GM18517 (cell line): ENCODE measurements around the gene GSDME.

ENCODE experiments used
- ATAC-seq: cut with Tn5 transposase; IDR thresholded peaks from one replicate; pipeline ENCODE4 v1.9.1; 2021; ENCODE audit warnings: mild to moderate bottlenecking, moderate library complexity; ENCODE audit not compliant: unreplicated experiment

Gene GSDME

DNA sequence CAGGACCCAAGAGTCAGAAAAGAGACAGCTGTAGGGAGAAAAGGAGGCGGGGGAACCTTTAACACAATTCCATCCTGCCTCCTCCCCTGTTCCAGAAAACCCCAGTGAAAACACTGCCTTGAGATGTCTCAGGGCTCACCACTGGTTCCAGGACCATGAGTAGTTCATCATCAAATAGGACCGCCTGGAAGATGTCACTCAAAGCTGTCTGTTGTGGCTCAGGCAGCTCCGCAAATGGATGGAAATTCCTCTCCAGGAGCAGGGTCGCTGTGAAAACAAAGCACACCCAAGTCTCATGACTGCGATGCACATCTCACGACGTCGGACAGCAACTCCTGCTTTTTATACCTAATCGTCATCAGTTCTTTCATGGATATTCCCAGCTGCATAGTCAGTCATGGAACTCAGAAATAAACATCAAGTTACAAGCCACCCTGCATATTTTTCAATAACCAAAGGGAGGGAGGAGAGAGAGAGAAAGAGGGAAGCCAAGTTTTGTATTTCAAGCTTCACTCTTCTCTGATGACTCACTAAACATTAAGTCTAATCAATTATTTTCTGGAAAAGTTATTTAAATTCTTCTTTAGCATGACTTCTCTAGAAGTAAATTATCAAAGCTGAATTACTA, 49.2 kb downstream of the GSDME start:
- ATAC-seq = no peak

DNA sequence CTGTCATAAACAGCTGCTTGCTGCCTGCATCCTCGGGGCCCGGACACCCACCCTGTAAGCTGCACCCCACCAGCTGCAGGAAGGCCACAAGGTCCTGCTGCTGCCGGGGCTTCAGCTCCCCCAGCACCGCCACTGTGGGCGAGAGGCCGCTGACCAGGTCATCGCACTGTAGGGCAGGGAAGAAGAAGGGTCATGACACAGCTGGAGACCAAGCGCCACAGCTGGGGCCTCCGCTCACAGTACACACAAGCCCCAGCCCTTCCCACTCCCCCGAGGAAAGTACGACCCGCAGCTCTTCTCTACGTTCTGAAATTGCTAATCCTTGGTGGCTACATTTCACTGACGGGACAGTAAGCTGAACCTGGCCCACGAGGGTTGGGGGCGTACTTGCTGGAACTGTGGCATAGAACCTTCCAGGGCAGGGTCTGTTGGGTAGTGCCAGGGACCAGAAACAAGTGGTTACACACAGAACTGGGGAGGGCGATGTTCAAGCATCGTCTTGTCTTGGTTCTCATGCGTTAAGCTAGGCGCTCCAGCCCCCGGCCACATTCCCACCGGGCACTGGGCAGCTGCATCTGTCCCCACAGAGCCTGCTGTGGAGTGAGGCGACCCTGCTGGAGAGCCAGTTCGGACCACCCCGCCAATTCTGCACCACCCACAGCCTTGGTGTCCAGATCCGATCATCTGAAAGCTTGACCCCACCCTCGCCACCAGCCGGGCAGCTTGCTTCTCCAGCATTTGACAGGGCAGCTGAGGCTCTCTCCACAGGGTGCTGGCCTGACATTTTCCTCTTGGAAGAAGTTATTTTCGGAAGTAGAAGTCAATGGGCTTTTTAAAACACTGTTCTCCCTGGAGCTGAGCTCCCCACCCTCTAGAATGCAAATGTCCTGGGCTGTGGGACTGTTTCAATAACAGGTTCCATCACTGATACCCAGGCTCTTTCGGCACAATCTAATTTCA, 50.8 kb downstream of the GSDME start:
- no peak for ATAC-seq

DNA sequence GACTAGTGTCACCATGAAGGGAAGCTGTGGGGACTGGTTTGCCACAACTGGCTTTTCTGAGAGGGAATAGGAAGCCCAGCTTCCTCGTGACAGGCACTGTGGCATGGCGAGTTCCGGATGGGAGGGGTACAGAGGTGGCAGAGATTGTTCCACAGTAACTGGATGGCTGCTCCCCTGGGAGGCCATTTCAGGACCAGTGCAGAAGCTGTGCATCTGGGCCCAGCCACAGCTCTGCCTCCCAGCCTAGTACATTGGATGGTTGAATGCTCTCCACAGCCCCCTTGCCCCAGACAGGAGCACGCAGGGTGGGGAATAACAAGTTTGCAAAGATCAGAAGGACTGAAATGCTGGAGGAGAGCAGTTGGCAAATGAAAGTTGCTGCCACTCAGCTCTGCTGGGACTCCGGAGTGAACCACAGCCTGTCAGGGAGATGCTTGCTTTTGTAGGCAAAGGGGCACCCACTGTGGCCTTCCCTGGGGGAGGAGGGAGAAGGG, 51.8 kb downstream of the GSDME start:
- no peak for ATAC-seq

DNA sequence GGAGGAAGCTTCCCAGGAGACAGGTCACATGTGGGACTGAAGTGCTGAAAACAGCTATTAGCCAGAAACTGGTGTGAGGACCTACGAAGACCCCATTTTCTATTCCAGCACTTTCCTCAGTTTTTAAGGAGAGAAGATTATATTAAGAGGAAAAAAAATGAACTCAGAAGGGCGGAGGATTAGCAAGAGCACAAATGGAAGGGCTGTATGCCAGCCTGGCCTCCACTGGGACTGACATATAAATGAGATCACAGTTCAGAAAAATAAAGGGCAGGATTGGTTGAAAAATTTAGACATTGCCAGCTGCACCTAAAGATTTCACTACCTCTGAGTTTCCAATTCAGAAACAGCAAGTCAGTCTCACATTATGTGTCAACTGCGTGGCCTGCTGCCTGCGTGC, 53.0 kb downstream of the GSDME start:
- no peak for ATAC-seq

DNA sequence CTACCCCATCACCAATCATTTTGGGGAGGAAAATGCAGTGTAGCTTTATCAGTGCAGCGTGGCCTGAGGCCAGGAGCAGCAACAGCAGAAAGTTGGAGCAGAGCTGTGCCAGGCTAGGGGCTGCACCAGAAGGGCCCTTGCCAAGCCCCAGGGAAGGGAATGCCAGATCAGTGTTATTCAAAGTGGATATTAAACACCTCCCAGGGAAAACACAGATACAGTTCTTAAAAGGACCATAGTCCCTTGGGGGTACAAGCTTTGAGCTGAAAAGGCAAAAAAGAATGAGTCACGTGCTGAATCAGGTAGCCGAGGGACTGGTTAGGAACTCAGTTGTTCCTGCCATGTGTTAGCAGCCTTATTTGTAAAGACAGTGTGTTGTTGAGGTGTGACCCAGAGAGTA, 54.0 kb downstream of the GSDME start:
- ATAC-seq = no peak

DNA sequence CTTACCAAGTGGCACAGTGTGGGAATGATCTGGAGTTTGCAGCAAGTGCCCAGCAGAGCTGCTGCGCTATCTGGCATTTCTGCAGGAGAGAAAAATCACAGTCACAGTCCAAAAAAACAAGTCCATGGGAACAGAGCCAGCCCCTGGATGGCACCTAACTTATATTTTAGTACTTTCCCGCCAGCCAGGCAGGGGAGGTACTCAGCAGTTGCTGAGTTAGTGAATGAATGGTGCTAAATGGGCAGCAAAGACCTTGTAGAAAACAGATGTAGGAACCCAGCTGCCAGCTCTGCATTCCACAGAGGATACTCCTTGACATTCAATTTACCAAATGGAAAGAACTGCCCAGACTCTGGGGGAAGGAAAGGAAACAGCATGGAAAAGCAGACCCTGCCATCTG, 54.5 kb downstream of the GSDME start:
- no peak for ATAC-seq

DNA sequence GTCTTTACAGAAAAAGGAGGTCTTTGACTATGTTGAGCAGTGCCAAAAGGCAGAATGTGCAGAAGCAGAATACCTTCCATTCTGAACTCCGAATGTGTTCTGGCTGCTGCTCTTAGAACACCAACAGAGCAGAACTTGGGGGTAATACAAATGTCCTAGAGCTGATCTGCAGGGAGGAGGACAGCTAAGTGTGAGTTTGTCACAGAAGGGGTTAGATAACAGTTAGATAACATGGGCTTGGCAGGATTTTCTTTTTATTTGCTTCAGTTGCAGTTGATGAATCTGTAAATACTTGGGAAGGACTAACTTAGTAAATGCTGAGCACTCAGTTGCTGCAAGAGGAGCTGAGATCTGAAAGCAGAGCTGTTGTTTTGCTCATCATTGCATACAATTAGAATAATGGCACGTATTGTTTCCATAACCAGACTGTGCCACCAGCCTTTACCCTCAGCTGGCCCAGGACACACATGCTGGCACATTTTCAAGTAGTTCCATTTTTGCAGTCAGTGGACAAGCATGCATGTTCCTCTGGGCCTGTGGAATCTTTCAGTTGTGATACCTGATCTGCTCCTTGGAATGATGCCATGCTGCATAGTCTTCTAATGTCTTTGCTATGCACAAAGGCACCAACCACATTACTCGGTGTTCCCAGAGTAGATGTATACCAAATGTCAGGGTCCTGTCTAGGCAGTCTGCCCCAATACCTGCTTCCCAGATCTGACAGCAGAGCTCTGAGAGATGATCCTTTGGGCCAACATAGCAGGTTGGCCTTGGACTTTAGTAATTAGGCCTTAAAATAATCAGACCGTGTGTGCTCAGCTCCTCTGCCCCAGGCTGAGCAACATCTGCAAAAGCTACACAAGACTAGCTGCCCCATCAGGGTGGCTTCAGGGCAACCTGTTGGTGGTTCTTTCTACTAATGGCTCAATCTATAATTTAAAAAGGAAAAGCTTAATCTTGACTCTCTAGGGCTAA, 55.7 kb downstream of the GSDME start:
- ATAC-seq = no peak

DNA sequence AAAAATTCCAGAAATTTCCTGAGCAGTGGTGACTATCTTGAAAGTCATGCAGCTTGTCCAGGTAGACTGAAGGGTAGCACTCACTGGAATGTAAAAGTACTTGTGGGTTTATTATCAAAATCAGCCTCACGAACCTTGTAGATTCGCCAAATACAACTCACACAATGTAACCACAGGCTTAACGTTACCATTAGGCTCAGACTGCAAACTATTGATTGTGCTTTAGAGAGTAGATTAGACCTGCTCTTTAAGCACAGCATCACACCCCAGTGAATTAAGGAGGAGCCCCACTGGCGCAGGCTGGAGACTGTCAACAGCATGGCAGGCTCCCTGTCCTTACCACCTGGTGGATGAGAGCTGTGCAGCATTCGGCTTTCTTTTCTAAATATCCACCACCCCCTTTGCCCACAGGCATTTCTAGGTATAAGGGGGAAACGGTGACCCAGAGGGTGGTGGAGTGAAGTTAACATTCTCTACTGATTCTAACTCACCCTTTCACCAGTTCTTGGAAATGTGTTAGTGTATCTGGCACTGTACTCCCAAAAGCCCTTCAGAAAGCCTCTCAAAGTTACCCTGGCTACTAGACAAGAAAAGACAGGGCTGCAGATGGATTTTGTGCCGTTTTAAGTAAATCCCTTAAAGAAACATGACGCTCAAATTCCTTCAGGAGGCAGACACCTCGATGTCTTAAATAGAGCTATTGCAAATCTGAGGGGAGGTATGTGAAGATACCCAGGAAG, 56.6 kb downstream of the GSDME start:
- ATAC-seq = no peak

DNA sequence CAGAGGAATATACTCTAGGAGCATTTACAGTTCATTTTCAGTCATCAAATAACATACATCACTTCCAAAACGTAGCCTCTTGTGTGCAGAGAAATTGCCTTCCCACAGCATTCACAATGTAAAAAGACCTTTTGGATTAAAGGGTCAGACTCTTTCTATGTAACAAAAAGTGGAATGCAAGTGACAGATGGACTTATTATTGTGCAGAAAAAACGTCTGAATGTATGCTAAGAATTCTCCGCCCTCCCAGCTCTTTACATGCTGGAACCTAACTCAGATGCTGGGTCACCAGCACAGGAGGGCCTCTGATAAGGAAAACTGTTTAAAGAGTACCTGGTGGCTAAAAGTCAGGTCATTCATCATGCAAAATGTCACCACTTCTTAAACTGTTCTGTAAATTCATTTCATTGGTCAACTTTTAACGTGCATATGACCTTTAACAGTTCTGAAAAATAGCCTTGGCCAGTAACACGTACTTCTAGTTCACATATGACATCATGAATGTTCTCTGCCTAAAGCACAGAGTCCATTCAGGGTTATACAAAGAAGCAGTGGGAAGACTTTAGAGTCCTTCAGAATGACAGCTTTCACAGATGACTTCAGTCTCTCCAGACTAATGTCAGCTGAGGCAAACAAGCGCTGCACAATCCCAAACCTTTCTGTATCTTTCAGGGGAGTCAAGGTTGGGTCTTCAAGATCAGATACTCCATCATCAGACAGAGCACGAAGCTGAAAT, 58.6 kb downstream of the GSDME start:
- no peak for ATAC-seq

DNA sequence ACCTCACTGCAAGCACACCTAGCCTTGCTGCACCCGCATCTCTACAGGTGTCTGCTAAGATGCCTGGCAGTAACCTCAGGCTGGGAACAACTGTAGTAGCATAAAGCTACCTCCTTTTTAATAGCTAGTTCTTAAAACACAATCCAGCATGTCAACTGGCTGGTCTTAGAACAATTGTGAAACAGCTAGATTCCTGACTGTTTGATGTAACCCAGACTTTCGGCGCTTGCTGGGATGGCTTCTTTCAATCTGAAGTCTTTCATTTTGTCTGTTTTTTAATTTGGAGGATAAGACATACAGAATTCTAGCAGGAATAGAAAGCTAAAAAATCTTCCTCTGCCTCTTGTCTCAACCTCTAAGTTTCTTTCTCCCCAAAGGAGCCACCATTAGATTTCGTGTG, 59.8 kb downstream of the GSDME start:
- ATAC-seq = no peak

DNA sequence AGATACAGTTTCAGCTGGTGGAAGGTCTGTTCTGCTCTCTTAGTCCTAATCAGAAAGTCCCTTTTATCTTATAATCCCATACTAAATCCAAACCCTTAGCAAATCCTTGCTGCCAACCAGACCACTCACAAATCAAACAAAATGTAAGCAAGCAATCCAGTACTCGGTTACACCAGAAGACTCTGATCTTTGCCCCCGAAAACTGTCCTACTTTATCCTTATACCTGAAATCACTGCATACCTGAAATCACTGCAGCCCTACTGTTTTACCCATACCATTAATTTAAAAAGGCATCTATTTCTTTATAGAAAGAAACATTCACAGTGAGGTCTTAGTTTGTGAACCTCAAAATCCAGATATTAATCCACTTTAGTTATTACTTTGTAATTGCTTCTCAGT, 64.7 kb downstream of the GSDME start:
- ATAC-seq = no peak

DNA sequence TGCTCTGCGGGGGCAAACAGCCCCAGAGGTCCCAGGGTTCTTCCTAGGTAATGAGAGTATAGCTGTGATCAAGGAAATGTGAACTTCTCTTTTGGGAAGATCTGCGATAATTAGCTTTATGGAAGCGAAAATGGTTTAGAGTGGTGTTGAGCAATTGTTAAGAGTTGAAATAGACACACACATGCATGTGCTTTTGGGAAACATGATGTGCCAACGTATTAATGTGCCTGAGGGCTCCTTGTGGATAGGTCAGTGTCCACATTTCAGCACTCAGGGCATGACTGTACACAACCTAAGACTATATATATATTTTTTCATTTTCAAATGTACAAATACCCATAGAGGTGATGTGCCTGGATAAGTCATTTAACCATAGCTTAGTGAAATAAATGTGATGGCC, 67.0 kb downstream of the GSDME start:
- ATAC-seq = no peak

DNA sequence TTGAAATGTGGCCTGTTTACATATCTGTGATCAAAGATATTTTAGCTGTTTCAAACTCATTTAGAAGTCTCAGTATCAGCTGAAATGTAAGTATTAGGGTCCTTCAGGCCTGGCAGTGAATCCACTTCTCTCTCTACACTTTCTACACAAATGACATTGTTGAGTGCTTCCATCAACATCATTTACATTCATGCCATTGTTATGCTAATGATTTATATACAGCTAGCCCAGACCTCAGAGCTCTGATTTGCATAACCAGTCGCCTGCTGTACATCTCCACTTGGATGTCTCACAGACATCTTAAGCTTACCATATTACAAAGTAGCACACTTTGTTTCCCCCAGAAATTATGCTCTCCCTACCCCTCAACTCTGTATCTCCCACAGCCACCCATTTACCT, 71.6 kb downstream of the GSDME start:
- ATAC-seq = no peak

DNA sequence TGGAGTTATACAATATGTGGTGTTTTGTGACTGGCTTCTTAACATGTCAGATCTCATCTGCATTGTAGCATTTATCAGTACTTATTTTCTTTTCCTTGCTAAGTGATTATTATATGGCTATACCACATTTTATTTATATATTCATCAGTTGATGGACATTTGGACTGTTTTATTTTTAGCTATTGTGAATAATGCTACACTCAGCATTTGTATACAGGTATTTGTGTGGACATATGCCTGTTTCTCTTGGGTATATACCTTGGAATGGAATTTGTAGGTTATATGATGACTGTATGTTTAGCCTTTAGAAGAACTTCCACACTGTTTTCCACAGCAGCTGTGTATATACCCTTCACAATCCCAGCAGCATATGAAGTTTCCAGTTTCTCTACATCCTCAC, 86.5 kb downstream of the GSDME start:
- ATAC-seq = no peak

DNA sequence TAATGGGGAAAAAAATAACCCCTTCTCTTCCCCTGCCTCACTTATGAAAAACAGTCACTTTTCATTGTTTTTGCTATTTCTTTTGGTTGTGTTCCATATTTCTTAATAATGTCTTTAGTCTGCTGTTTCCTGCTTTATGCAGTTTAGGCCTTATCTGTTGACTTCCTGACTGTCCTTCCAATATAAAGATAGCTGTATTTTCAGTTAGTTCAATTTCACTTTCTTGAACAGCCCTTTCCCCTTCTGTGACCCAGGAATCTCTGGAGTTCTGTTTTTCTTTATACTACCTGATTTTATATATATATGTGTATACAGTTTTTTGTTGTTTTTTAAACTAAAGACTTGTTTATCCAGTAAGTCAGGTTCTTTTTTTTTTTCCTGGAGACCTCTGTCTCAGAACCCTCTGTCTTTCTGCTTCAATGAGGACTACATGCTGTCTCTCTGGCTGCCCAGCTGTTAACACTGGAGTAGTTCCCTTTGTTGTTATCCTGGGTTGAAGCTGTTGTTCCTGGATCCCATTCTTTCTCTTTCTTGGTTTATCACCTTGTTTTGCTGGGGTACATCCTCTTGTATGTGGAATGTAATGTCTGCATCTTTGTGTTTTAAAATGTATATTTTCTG, 87.2 kb downstream of the GSDME start:
- no peak for ATAC-seq

DNA sequence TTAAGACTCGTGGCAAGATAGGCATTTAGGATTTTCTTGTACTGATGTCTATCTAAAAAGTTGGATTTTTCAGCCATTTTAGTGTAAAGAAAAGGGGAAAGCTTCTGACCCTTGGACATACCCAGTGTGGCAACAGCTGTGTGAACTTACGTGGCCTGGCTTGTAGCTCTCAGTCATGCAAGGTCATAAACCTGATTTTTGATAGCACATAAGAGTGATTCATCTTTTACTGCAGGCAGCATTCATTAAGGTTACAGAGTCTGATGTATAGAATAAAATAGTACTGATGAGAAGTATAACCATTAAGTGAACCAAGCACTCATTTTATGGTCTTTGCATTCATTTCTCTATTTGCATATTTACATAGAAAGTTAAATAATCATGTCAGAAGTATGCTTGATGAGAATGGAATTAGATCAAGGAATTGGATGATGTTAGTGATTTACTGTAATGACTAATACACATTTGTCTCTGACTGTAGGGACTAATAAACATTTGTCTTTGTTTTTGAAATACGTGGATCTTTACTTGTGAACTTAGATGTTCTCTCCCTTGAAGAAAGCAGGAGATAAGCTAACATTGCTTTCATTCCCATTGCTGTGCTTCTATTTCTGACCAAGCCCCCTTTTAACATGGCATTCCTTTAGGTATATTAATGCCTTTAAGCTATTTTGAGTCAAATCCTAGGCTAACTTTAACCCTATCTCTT, 88.2 kb downstream of the GSDME start:
- no peak for ATAC-seq

DNA sequence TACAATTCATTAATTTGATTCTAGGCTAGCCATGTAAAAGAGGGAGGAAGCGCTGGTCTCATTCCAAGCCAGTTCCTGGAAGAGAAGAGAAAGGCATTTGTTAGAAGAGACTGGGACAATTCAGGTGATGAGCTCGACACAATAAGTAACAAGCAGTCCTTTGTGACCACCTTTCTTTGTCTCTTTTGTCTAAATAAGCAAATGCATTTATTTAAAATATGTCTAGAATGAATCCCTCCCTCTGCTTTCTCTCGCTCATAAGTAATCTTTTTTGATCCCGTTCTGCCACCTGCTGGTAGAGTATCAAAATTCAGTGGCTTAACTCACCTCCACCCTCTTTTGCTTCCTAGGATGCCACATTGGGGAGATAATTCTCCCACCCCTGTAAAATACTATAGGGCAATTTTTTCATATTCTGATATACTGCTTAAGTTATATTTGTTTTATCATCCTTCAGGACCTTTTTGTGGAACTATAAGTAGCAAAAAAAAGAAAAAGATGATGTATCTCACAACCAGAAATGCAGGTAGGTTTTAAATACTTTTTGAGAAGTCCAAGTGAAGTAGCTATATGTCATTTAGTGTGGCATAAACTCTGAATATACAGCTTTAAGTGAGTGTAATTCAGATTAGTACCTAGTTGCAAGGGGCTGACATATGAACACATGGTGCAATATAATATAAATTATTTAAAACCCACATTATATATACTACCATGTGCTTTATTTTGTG, 91.5 kb downstream of the GSDME start:
- peak; percentile 65 for ATAC-seq

DNA sequence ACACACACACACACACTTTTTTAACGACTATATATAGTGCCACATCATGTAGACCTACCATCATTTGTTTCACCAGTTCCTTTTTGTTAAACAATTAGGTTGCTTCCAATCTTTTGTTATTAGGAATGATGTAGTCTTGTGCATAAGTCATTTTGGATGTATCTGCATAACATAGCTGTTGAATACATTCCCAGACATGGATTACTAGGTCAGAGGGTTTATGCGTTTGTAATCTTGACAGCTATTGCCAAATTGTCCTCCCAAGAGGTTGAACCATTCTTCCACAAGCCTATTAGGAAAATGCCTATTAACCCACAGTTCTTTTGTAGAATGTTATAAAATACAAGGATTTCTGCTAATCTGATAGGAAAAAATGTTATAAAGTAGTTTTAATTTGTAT, 96.7 kb downstream of the GSDME start:
- no peak for ATAC-seq
